NOMO-1 treated with dmso at 0.1 percent for 144 hours (cell line): ENCODE measurements around the gene MGMT.

Source experiments
- DNase-seq: peaks from one replicate; lab custom pipeline; 2025; ENCODE audit not compliant: unreplicated experiment; lab: John Stamatoyannopoulos, UW

The MGMT gene

DNA sequence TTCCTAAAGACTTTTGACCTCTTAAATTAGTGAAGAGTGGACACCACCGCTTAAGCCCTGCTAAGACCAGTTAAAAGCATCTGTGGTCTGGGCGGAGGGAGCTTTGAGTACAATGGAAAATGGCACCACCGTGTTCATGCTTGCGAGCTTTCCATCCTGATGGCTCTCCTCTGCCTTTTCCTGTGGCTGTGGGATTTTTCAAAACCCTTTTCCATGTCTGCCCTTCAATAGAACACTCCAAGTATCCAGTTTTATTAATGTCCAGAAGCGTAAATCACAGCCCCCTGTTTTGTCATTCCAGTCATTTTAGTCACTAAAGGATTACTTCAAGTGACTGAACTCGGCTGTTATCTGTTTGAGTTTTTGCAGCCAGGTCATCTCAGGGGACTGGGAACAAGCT, 181.8 kb downstream of the MGMT start:
- DNase-seq = no peak

DNA sequence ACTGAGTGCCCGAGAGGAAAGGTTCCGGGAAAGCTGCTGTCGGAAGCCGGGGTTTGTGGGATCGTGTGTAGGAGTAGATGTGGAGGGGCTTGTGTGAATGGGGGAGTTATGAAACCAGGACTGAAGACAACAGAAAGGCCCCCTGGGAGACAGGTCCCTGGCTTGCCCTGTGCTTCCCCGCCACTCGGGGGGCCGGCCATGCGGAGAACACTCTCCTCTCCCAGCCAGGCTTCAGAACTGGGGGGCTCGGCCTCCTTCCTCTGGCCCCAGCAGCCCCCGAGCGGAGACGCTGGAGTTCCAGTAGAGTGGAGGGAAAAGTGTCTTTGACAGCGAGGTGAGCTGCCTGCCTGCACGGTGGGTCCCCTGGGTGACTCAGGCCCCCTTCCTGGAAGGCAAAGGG, 185.0 kb downstream of the MGMT start:
- DNase-seq = no peak

DNA sequence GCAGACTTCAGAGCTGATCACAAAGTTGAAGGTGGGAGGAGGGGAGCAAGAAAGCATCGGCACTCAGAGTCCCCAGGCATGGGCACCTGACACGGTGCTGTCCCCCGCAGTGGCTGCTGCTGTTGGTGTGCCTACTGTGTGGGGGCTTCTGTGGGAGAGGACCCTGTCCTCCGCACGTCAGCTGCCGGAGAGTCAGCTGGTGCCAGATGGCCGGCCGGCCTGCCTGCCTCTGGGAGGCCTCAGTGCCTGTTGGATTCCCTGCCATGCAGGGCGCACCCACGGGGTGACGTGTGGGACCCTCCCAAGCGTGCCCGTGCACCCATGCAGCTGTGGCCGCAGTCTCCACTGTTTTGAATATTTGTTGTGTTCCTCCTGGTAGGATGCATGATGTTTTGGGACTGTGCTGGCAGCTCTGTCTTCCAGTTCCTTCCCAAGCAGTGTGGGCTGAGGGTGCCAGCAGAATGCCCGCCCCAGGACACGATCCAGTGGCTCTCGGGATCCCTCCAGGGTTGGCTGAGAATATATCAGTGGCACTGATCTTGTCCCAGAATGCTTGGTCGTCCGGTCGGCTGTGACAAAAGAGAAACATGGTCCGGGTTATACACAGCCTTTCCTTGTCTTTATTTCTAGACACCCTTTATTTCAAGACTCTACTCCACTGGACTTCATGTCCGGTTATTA, 185.6 kb downstream of the MGMT start:
- no peak for DNase-seq

DNA sequence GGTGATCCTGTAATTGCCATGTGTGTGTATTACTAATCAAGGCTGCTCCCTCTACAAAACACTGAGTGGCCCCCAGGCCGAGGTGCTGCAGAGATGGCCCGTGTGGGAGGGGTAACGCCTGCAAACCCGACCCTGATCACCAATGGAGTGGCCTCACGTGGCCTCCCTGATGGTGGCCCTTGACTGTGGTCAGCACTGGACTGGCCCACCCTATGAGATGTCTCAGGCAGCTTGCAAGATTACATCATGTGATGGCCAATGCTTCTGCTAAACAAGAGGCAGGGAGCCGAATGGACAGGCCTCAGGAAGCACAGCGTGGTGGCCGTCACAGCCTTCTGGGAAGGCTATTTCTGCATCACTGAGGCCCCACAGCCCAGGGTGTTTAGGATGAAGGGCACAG, 186.4 kb downstream of the MGMT start:
- DNase-seq = no peak

DNA sequence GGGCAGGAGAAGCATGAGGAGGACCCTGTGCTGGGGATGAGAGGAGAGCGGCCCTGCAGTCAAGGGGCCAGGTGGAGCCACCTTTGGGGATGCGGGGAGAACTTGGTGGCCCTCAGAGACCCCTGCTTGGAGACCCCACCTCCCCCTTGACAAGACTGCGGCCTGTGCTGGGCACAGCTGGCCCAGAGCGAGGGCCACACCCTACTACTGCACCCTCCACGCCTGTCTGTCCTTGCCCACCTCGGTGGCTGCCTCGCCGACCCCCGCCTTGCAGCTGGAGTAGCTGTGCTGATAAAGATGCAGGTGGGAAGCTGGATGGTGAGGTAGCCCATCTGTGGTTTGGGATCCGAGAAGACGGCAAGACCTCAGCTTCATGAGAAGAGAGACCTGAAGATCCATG, 186.8 kb downstream of the MGMT start:
- DNase-seq = no peak

DNA sequence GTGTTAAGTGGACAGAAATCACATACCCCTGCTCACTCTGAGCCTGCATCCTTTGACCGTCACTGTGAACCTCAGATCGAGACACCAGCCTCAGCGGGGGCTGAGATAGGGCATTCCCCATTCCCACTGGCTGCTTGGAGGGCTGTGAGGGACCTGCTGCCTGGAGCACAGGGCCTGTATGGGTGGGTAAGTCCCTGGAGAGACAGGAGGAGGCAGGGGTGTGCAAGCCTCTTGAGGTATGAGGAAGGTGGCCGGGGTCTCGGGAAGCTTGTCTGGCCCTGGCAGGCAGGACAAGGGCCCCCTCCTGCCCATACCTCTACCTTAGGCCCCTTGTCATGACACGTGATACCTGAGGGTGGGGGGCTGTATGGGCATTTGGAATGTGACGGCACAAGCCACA, 187.4 kb downstream of the MGMT start:
- DNase-seq = no peak

DNA sequence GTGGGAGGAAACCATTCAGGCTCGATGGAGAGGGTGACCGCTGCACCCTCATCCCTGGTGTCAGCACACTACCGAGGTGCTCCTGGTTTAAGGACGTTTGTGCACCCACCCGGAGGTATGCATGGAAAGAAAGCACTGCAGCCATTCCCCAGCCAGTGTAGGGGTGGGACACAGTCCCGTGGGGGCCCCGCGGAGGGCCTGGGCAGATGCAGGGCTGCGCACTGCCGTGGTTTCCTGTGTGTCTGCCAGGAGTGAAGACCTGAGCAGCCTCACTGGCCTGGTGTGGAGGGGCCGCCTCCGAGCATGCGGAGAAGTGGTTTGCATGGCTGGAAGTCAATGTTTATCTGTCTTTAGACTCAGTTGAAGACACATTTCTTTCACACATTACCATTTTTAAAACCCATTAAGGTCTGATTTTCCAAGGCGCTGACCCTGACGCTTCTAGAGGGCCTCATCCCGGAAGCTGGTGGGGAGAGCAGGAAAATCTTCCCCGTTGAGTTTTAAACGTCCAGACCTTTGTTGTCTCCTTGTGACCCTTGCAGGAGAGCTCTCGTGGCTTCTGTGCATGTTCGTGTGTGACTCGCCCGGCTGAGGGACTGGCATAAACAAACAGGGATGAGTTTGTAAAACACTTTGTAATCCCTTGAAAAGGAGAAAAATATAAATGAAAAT, 188.1 kb downstream of the MGMT start:
- DNase-seq = no peak

DNA sequence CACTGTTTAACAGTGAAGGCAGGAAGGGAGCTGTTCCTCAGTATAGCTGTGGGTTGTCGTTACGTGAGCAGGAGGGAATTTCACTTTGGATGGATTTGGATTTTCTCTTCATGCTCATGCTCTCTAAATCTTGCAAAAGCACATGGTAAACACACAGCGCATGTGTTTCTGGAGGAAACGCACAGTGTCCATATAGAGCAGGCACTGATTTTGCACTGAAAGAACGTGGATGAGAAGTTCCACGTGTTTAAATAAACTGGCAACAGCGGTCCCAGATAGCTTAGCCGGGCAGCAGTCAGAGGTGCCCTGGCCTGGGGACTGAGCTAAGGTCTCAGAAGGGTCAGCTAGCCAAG, 188.6 kb downstream of the MGMT start:
- no peak for DNase-seq

DNA sequence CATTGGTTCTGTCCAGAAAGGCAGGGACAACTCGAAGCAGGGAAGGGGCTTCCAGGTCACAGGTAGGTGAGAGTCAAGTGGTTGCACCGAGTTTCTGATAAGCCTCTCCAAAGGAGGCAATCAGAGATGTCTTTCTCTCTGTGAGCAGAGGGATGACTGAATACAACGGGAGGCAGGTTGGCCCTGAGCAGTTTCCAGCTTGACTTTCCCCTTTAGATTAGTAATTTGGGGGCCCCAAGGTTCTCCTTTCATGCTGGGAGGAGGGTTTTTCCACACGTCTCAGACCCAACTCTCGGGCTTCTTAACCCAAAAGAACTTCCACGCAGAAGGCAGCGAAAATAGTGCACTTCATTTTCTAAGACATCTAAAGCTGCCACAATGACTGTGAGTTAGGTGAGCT, 189.6 kb downstream of the MGMT start:
- DNase-seq = no peak

DNA sequence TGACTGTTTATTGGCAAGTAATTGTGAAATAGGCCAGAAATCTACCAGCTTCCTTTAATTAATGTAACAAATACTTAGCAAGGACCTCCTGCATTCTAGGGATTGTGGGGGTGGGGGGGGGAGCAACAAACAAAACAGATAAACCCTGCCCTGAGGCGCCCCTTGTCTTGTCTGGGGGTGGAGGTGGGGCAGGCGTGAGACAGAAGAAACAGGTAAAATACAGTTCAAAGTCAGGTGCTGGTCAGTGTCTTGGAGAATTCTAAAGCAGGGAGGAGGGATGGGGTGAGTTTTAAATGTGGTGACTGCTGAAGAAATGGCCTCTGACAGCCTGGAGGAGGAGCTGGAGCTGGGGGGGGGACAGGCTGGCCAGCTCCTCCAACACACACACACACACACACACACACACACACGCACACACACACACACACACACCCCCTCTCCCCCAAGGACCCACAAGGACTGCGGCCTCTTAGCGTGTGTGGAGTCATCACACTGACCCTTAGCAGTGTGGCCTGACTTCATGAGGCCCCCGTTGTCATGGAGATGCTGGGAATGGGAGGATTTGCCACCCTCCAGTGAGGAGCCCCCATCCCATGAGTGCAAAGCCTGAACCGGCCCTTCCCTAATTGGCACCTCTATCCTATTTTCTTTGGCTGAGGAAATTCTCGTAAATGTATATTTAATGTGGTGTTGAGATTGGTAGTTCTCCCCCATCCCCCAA, 190.4 kb downstream of the MGMT start:
- no peak for DNase-seq

DNA sequence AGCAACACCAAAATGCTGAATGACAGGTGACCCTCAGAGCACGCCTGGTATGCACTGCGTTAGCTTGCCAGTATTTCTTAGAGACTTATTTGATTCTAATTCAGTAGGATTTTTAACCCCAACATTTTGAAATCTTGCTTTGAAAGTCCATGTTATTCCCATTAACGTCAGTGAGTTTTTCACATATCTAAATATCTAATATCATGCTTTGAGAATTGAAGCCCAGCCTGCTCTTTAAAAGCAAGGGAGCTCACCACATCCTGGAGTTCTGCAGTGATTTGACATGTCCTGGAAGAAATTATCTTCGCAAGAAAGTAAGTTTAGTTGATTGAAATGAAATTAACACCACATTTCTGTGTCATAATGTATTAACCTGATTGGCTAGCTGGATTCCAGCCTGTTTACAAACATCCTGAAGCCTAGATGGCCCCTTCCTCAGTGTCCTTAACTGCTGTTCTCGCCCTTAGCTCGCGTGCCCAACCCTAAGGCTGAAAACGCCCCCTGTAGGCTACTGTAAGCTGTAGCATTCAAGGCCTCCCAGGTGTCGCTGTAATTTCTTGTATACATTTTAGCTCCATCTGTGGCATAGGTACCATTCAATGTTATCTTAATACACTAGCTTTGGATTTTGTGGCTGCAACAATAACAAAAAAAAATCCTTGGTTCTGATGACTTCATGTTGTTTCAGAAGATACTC, 191.5 kb downstream of the MGMT start:
- DNase-seq = no peak

DNA sequence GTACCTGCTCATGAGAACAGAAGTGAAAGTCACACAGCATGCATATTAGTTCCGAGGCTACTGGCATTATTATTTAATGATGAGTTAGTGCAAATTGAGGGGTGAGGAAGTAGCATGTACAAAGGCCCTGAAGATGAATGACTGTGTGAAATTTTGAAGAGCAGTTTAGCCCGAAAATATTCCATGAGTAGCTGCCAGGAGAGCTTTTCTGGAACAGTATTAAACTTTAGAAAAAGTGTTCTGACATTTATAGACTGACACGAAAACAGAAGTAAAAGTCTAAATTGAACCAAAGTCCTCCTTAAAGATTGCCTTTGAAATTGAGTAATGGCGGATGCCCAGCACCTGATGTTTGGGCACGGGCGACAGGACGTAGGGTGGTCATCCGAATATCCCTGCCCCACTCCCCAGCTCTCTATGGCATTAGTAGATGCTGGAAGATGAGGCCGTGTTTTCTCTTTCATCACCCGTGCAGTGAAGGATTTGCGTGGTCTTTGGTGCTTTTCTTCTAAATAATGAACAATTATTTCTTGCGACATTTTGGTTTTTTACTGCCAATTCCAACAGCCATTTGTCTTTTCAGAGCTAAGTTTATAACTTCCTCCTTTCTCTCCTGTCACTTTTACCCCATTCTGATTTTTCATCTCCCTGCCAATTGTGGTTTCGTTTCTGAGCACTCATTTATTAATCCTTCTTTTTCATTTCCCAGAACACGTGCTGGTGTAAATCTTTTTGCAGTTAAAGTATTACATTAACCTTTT, 192.6 kb downstream of the MGMT start:
- DNase-seq = peak; percentile 83

DNA sequence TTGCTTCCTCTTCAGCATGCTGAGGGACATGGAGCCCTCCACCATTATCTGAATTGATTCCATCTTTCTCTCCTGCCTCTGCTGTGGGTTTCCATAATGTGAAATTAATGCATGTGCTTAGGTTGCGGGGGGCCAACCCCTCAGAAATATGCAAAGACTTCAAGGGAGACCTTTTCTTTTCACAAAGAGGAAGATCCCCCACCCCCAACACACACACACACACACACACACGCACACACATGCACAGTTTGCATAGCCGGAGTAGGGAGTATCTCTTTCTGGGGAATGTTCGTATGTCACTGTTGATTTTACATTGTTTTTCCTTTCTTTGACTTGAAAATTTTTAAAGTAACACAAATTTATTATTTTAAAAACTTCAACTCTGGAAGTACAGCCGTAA, 193.5 kb downstream of the MGMT start:
- no peak for DNase-seq

DNA sequence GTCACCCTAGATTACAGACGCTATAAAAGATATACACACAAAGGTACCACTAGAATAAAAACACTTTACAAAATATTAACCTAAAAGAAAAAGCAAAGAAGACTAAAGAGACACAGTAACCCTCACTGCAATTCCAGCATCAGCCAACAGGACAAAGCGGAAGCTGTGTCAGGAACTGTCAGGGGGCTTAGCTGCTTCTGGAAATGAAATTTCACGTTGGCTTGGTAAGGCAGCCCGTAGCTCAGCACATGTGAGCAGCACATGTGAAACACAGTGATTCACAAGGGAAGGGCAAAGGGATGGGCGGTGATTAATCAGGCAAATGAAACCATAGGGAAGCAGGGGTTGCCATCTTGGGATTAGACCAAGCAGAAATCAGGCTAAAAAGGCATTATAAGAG, 195.4 kb downstream of the MGMT start:
- no peak for DNase-seq

DNA sequence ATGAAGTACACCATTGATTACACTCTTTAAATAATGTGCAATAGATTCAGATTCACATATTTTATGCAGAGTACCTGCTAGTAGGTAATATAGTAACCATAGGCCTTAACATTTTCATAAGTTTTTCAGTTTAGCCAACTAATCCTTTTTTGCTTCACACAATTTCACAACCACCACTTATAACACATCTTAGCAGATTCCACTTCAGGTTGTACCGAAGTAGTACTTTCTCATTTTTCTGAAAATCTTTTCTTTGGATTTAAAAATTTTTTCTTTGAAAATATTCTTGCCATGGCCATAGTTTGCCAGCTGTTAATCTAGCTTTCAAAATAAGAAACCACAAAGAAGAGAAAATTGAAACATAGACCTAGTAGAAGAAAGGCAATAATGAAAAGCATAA, 203.1 kb downstream of the MGMT start:
- no peak for DNase-seq

DNA sequence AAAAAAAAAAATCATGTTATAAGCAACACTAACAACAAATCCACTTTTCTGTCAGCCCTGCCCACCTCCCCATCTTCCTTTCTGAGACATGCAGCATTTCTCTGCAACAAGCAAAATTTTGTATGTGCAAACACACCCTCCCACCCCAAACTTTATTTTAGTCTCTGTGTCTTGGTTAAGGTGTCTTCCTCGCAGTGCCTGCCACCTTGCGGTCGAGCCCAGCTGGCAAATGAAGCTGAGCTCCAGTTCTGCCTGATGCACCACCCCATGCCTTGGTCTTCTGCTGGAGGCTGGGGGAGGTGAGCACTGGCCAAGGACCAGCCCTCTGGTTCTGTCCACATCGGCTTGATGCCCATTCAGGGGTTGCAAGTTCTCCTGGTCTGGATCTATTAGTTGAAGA, 206.3 kb downstream of the MGMT start:
- no peak for DNase-seq

DNA sequence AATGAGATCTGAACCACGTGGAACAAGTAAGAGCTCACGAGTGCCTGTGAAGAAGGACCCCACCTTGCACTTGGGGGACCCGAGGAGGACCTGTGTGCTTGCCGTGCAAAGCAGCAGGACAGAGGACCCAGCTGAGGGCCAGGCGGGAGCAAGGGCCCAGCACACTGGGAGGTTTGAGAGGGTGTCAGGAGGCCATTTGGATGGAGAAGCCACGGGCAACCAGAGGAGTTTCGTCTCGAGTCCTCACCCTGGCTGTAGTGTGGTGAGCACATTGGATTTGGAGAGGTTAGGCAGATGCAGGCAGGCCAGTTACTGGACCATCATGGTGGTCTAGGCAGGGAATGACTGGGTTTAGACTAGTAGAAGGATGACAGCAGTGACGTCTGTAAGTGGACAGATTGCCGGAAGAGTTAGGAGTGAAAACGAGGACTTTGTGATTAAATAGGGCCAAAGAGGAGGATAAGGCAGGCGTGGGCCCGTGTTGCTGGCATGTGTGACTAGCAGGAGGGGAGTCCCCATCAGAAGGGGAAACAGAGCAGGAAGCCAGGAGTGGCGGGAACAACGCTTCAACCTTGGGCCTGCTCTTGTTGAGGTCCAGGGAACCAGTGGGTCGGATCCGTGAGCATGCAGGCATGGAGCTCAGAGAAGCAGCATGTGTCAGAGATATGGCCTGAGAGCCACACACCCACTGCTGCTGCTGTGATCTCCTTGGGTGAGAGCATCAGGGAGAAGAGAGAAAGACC, 208.2 kb downstream of the MGMT start:
- DNase-seq = no peak

DNA sequence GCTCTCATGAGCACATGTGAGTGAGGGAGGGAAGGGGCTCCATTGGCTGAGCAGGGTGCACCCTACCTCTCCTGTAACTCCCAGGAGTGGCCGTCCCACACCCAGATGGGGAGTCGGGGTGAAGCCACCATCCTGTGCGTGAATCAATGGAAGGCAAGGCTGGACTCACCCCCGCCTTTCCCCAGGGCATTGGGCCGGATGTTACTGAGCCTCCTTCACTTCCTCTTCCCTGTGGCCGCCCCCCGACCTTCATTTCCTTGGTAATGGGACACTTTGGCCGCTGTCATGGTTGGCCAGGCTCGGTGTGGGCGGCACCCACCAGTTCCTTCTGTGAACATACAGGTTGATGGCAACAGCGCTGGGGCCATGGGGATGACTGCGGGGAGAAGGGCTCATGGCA, 209.0 kb downstream of the MGMT start:
- DNase-seq = no peak

DNA sequence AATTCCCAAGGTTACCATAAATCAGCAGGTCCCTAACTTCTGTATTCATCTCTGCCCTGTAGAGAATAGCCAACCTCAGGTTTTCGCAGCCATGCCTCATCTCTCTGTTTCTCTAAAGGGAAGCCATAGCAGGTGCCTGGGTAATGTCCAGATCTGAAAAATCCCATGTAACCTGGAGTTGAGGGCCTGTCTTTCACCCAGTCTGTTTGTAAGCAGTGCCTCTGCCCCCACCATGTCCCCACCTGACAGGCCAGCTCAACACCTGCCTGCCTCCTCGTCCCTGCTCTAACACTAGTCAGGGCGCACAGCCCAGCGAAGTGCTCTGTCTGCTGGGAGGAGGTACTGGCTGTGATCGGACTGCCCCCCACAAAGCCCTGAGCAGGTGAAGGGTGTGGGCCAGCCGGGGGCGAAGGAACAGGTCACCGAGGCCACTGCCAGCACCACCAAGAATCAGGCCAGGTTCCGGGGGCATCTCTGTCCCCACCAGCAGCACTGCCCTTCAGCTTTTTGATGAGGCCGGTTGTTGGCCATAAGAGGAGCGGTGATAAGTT, 210.4 kb downstream of the MGMT start:
- no peak for DNase-seq

DNA sequence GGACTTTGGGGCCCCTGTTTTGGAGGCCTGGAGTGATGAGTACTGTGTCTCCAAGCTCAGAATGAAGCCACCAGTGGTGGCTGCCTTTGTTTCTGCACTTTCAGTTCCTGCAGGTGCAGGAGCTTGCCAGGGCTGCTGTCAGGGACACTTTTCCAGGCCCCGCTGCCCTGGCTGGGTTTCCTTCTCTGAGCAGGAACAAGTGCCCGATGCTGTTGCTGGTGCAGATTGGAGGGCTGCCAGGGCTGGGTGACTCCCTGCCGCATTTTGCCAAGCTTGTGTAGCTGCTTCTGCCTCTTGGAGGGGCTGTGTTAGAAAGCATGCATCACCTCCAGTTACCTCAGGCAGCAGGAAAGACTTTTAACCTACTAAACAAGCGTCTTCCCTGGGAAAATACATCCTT, 211.1 kb downstream of the MGMT start:
- no peak for DNase-seq
